ENCODE measurements around the gene LMBR1. TPM values are rescaled to one million over a fixed set of nuclear protein-coding genes. Genes with fewer than 3 reads are reported as not detected.

The LMBR1 gene
- total and polyA plus RNA-seq, 2 donors (not counting 3 experiments of a cell fraction or from before 2014, with no cell fraction given), result 14.0 to 72.9 TPM

DNA sequence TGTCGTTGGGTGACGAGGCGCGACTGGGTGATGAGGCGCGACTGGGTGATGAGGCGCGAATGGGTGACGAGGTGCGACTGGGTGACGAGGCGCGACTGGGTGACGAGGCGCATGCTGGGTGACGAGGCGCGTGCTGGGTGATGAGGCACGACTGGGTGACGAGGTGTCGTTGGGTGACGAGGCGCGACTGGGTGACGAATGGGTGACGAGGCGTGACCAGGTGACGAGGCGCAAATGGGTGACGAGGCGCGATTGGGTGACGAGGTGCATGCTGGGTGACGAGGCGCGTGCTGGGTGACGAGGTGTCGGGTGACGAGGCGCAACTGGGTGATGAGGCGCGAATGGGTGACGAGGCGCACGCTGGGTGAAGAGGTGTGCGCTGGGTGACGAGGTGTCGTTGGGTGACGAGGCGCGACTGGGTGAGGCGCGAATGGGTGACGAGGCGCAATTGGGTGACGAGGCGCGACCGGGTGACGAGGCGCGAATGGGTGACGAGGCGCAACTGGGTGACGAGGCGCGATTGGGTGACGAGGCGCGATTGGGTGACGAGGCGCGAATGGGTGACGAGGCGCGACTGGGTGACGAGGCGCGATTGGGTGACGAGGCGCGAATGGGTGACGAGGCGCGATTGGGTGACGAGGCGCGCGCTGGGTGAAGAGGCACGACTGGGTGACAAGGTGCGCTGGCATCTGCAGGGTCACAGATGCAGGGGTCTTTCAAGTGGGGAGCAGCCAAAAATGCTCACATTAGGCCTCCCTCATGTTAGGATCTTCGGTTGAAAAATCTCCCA lies 48.6 kb upstream of the LMBR1 start:
- Histone ChIP-seq H3K9me3 (replicated peaks; ENCODE audit: control insufficient read depth, insufficient read depth, low read length) (no peaks in the 10 kb centered on the region), H3K79me2 (ENCODE audit: control insufficient read depth, insufficient read depth, low read length) (no peaks in the 10 kb centered on the region), H4K20me1 (replicated peaks; ENCODE audit: control insufficient read depth, extremely low read depth, insufficient read depth, low read length) (no peaks in the 10 kb centered on the region), H2AFZ (ENCODE audit: low read depth, low read length) (no peak overlapping the region), H3K9ac (replicated peaks; ENCODE audit: extremely low read depth, insufficient read depth, low read length) (no peak overlapping the region), H3K4me1 (ENCODE audit: control insufficient read depth, extremely low read depth, insufficient read depth, low read length) (no peaks in the 10 kb centered on the region), H3K9me1 (replicated peaks; ENCODE audit: control insufficient read depth, extremely low read depth, insufficient read depth, low read length) (no peaks in the 10 kb centered on the region), H3K27me3 (ENCODE audit: control insufficient read depth in 2 of 2, insufficient read depth in 2 of 2, low read length in 2 of 2) (peaks cover 21 to 22% of the 10 kb centered on the region in 2 experiments), H3K4me3 (replicated peaks in 1 of 3; ENCODE audit: insufficient read depth in 1 of 3, low read depth in 1 of 3, low read length in 3 of 3) (no peak overlapping the region), H3K27ac (ENCODE audit: insufficient read depth, low read depth, low read length) (no peak overlapping the region), H3K36me3 (ENCODE audit: control insufficient read depth in 2 of 2, extremely low read depth in 1 of 2, insufficient read depth in 2 of 2, low read length in 2 of 2) (no peaks in the 10 kb centered on the region), H3K4me2 (ENCODE audit: insufficient read depth, low read length) (no peak overlapping the region)
- FAIRE-seq, result no peak
- dilution Hi-C loops (cut with MboI; ENCODE audit: extremely low pct_ligation_motif_present, low sequenced_read_pairs), result no loop called here
- intact Hi-C loops (cut with micrococcal nuclease), result no loop called here
- no peak for DNase-seq (ENCODE audit: low read depth, low spot score)
- ChIA-PET CTCF (no interaction called here), POLR2A (no interaction called here)
- BruUV-seq (replicated peaks), result no TSS peak
- TF ChIP-seq, protein P1, sequence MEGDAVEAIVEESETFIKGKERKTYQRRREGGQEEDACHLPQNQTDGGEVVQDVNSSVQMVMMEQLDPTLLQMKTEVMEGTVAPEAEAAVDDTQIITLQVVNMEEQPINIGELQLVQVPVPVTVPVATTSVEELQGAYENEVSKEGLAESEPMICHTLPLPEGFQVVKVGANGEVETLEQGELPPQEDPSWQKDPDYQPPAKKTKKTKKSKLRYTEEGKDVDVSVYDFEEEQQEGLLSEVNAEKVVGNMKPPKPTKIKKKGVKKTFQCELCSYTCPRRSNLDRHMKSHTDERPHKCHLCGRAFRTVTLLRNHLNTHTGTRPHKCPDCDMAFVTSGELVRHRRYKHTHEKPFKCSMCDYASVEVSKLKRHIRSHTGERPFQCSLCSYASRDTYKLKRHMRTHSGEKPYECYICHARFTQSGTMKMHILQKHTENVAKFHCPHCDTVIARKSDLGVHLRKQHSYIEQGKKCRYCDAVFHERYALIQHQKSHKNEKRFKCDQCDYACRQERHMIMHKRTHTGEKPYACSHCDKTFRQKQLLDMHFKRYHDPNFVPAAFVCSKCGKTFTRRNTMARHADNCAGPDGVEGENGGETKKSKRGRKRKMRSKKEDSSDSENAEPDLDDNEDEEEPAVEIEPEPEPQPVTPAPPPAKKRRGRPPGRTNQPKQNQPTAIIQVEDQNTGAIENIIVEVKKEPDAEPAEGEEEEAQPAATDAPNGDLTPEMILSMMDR (IDR thresholded peaks at IDR 0.05; ENCODE audit: extremely low read depth in 1 of 2, insufficient read depth in 1 of 2, low read depth in 1 of 2, low read length in 2 of 2), result no peak
- TF ChIP-seq, protein P2, sequence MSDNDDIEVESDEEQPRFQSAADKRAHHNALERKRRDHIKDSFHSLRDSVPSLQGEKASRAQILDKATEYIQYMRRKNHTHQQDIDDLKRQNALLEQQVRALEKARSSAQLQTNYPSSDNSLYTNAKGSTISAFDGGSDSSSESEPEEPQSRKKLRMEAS (IDR thresholded peaks at IDR 0.05; ENCODE audit: insufficient read depth, insufficient read length), result no peak
- TF ChIP-seq MYC (IDR thresholded peaks at IDR 0.05; ENCODE audit: low read depth, low read length), result no peak
- TF ChIP-seq GATA2 (IDR thresholded peaks at IDR 0.05; ENCODE audit: insufficient read depth, insufficient read length, low read depth, low read length), result no peak
- TF ChIP-seq EZH2 (IDR thresholded peaks at IDR 0.05; ENCODE audit: borderline replicate concordance, low read depth, low read length, severe bottlenecking), result no peak
- TF ChIP-seq POLR2A (IDR thresholded peaks at IDR 0.05; ENCODE audit: low read depth, low read length), result no peak
- no peak for TF ChIP-seq POLR2AphosphoS5 (IDR thresholded peaks at IDR 0.05; ENCODE audit: insufficient read depth, low read depth, low read length)
- TF ChIP-seq FOS (IDR thresholded peaks at IDR 0.05; ENCODE audit: borderline replicate concordance, insufficient read depth, low read length), result no peak
- no peak for TF ChIP-seq JUN (IDR thresholded peaks at IDR 0.05; ENCODE audit: borderline replicate concordance, insufficient read depth, insufficient read length, low read depth)

All from endothelial cell of umbilical vein (primary cell).